Fibroblast of skin of abdomen (primary cell): ENCODE results near the gene CNTN2.
A peak's percentile ranks its signal among the peaks of the same experiment; 100 is the strongest.

Source experiments
- DNase-seq: peaks from one replicate; pipeline ENCODE4 v3.0.0-alpha.2; 2013

Gene CNTN2

GRCh38 chr1:205074084-205074483 lies 31.1 kb downstream of the CNTN2 start:
- DNase-seq = no peak

- DNase-seq = no peak
Observed at GRCh38 chr1:205074513-205074912, 31.5 kb downstream of the CNTN2 start.

- no peak for DNase-seq
Observed at GRCh38 chr1:205075642-205076155, 32.7 kb downstream of the CNTN2 start.

- no peak for DNase-seq
Observed at GRCh38 chr1:205076245-205076761, 33.3 kb downstream of the CNTN2 start.

- no peak for DNase-seq
Observed at GRCh38 chr1:205077158-205077933, 34.3 kb downstream of the CNTN2 start.

- peak; percentile 39 for DNase-seq
Observed at GRCh38 chr1:205077934-205078311, 34.9 kb downstream of the CNTN2 start.

GRCh38 chr1:205082431-205082830 lies 39.4 kb downstream of the CNTN2 start:
- DNase-seq = no peak

GRCh38 chr1:205084360-205084759 lies 41.3 kb downstream of the CNTN2 start, which contains the start of gene TMEM81:
Gene TMEM81, minus strand, starts transcription at chr1:205084460. Its CDS starts 140 bp downstream, at chr1:205084320.
- DNase-seq = no peak

GRCh38 chr1:205088341-205088740 lies 45.3 kb downstream of the CNTN2 start:
- peak; percentile 25 for DNase-seq

- no peak for DNase-seq
Observed at GRCh38 chr1:205091043-205091740, 48.2 kb downstream of the CNTN2 start.

GRCh38 chr1:205095422-205095821 lies 52.4 kb downstream of the CNTN2 start:
- no peak for DNase-seq

GRCh38 chr1:205098242-205098641 lies 55.2 kb downstream of the CNTN2 start:
- no peak for DNase-seq

- no peak for DNase-seq
Observed at GRCh38 chr1:205102404-205102803, 59.4 kb downstream of the CNTN2 start.

GRCh38 chr1:205107327-205107726 lies 64.3 kb downstream of the CNTN2 start:
- no peak for DNase-seq

GRCh38 chr1:205108464-205108863 lies 65.5 kb downstream of the CNTN2 start:
- no peak for DNase-seq

GRCh38 chr1:205109269-205109668 lies 66.3 kb downstream of the CNTN2 start:
- no peak for DNase-seq

GRCh38 chr1:205109711-205110110 lies 66.7 kb downstream of the CNTN2 start:
- no peak for DNase-seq

GRCh38 chr1:205111354-205111753 lies 68.3 kb downstream of the CNTN2 start:
- DNase-seq = no peak

- no peak for DNase-seq
Observed at GRCh38 chr1:205118752-205119151, 75.7 kb downstream of the CNTN2 start.

GRCh38 chr1:205121660-205122488 lies 78.9 kb downstream of the CNTN2 start, which contains the start of gene RBBP5:
Gene RBBP5, minus strand, starts transcription at chr1:205121978. Its CDS starts 105 bp downstream, at chr1:205121873.
- peak; percentile 98 for DNase-seq

- DNase-seq = no peak
Observed at GRCh38 chr1:205122489-205122882, 79.5 kb downstream of the CNTN2 start.

- no peak for DNase-seq
Observed at GRCh38 chr1:205124726-205125125, 81.7 kb downstream of the CNTN2 start.

- DNase-seq = no peak
Observed at GRCh38 chr1:205127646-205128045, 84.6 kb downstream of the CNTN2 start.
